GM23338 (cell line): ENCODE results near the gene FIBP. TPM values are rescaled to one million over a fixed set of nuclear protein-coding genes. Genes with fewer than 3 reads are reported as not detected.

Experiments
- ETS1 ChIP-seq: IDR thresholded peaks from 2 replicates; pipeline ENCODE4 v1.6.1; 2016; ENCODE audit warnings: antibody characterized with exemption
- EZH2 ChIP-seq: fragments of 200-600 bp; sonication (generic); IDR thresholded peaks from one replicate; pipeline ENCODE4 v1.8.0; 2017; ENCODE audit warnings: antibody characterized with exemption, mild to moderate bottlenecking, low read depth; ENCODE audit not compliant: unreplicated experiment
- EZH2phosphoT487 ChIP-seq: fragments of 200-600 bp; sonication (generic); IDR thresholded peaks from one replicate; pipeline ENCODE4 v1.8.1; 2018; ENCODE audit warnings: antibody characterized with exemption; ENCODE audit not compliant: unreplicated experiment
- JUNB ChIP-seq: IDR thresholded peaks from one replicate; pipeline ENCODE4 v1.6.1; 2016; ENCODE audit warnings: antibody characterized with exemption; ENCODE audit not compliant: unreplicated experiment
- NANOG ChIP-seq: IDR thresholded peaks from 2 replicates; pipeline ENCODE4 v1.6.1; 2016; ENCODE audit warnings: antibody characterized with exemption, borderline replicate concordance
- POLR2AphosphoS5 ChIP-seq: IDR thresholded peaks from 2 replicates; pipeline ENCODE4 v1.6.1; 2016; ENCODE audit warnings: antibody characterized with exemption, low read depth
- REST ChIP-seq: IDR thresholded peaks from one replicate; pipeline ENCODE4 v1.6.1; 2018; ENCODE audit warnings: antibody characterized with exemption; ENCODE audit not compliant: unreplicated experiment
- STAT1 ChIP-seq: IDR thresholded peaks from one replicate; pipeline ENCODE4 v1.6.1; 2016; ENCODE audit warnings: antibody characterized with exemption; ENCODE audit not compliant: unreplicated experiment
- ZNF114 ChIP-seq: fragments of 250-450 bp; sonication (Bioruptor Pico); IDR thresholded peaks from 2 replicates; pipeline ENCODE4 v1.5.0; 2020; ENCODE audit warnings: mild to moderate bottlenecking, moderate library complexity
- ZNF331 ChIP-seq: fragments of 250-450 bp; sonication (Bioruptor Pico); IDR thresholded peaks from 2 replicates; pipeline ENCODE4 v1.5.0; 2020; ENCODE audit warnings: low read depth, mild to moderate bottlenecking, moderate library complexity
- ZNF462 ChIP-seq: fragments of 250-450 bp; sonication (Bioruptor Pico); IDR thresholded peaks from 2 replicates; pipeline ENCODE4 v1.5.0; 2020; ENCODE audit warnings: mild to moderate bottlenecking, moderate library complexity
- polyA plus RNA-seq: library from polyadenylated mRNA; unstranded; fragments of >200 nt; fragmentation: Nextera tagmentation; extraction: Ambion mirVana; gene quantifications from 2 replicates; pipeline ENCODE4 v1.2.1, GENCODE V29; 2016
- total RNA-seq: library from RNA; depleted of rRNA; stranded (reverse); fragments of >200 nt; shearing (Covaris generic); gene quantifications from 2 replicates; pipeline ENCODE4 v1.2.3, GENCODE V29; 2014

Gene FIBP
- total and polyA plus RNA-seq, 2 experiments from 2014 or later = 79.0 to 102 TPM

DNA sequence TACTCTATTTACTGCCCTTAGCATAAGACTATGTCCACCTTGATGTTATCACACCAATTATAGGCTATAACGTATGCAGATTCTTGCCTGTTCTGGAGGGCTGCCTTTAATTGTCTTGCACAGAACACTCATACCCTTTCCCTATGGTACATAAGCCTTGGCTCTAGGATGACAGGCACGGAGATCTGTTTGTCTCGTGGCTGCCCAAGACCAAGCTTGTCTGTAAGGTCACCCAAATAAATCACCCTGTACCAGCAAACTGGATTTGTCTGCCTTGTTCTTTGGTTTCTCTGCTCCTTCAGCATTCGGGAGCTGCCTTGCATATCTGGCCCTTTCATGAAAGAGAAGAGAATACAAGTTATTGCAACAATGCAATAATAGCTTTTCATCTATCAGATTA lies 49.5 kb upstream of the FIBP start (continued):
- TF ChIP-seq ZNF462 (no peak), ZNF331 (no peak), STAT1 (no peak), NANOG (no peak), ZNF114 (CRISPR knock-in tag) (no peak), JUNB (no peak), ETS1 (no peak), POLR2AphosphoS5 (no peak), EZH2phosphoT487 (no peak), EZH2 (no peak), REST (no peak)
